D341Med (cell line): ENCODE results near the gene LRRC9.
A peak's percentile ranks its signal among the peaks of the same experiment; 100 is the strongest.
"Not testable (repeated sequence)": the region's sequence is repeated elsewhere in the genome, so short reads cannot be mapped to it uniquely, and the experiment has no call there.

Source experiments
- DNase-seq: peaks from one replicate; pipeline ENCODE4 v3.0.0; 2012; ENCODE audit warnings: low spot score

The LRRC9 gene

GRCh38 chr14:60064491-60065072 lies 144.6 kb downstream of the LRRC9 start:
- DNase-seq = peak; percentile 22

DNA sequence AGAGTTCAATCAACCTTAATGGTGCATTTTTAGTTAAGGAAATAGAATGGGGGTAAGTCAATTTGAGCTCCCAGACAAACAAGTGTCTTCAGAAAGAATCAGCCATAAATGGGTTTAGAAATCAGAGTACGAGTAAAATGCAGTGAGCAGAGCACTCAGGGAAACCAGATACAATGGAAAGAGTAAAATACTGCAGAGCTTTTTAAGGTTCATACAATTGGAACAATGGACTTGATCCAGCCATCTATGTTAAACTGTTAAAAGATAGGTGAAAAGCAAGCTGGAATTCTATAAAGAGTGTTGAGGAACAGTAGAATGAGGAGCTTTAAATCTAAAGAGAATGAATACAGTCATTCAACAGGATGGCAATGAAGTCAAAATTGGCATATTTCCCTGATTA lies 147.9 kb downstream of the LRRC9 start:
- DNase-seq = no peak

DNA sequence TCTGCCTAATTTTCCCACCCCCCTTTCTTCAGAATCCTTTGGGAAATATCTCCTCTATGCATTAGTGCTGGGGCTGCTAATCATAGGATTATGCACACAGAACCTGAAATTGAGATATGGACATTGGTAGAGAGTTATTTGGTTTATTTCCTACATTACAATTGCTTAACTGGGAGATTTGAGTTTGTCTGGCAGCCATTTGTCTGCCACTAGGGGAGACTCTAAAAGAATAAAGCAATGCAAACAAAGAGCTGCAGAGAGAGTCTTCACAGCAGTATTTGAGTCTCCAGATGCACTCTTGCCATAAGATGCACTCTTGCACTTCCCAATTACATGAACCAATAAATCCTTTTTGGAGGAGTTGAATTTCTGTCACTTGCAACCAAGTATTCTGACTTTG lies 159.8 kb downstream of the LRRC9 start:
- no peak for DNase-seq

GRCh38 chr14:60085085-60085484 lies 165.1 kb downstream of the LRRC9 start:
- DNase-seq = no peak

GRCh38 chr14:60085693-60086092 lies 165.7 kb downstream of the LRRC9 start:
- DNase-seq = no peak

DNA sequence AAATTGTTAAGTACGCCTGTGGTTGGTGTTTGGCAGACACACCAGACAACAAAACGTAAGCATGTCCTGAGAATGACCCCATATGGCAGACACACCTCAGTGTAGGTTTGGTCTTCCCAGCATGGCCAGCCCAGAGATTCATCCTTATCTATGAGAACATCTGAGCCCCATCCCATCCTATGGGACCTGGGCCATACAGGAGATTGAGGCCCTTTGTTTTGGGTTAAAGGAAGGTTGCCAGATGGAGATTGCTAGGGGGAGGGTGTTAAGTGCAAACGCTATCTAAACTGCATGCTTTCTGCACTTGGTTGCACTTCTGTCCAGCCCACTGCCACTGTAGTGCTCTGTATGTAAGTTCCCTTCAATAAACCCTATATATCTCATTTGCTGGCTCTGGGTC lies 167.7 kb downstream of the LRRC9 start:
- no peak for DNase-seq

- no peak for DNase-seq
These were observed 169.3 kb downstream of the LRRC9 start for GRCh38 chr14:60089221-60089620.

- peak; percentile 55 for DNase-seq
These were observed 171.0 kb downstream of the LRRC9 start for GRCh38 chr14:60090864-60091519.

DNA sequence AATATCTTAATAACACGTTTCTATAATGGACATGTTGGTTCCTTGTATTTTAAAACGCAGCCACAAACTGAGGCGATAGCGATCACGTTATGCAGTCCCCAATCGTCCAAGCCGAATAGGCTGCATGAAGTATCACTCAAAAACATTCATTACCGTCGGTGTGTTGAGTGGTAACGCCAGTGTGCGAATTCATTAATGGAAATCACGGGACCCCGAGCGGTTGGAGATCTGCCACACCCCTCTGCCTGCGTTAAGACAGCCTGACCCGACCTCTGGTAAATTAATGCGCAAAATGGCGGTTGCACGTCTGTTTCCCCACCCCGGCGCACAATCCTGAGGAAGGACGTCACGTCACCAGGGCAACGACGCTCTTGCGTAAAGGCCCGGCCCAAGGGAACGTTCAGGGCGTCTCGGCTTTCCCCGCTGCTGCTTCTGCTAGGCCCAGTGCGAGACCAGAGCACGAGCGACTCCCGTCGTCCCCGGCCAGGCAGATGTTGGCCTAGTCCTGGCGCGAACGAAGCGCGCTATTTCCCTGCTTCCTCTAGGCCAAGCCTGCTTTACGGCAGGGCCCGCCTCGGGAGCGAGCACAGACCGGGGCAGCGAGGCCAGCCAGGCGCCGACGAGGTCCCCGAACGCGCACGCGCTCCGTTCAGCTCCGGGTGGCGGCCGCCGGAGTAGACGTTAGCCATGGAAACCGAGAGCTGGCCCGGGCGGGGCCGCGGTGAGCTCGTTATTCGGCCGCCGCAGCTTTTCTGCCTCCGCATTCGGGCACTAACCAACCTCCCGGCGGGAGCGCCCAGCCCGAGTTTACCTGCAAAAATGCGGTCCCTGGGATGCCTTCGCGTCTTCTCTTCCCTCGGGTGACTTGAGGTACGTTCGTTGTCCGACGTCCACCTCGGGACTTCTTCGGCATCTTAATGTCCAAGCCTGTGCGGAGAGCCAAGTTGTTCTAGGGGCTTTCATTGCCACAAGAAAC lies 171.9 kb downstream of the LRRC9 start, which contains the start of gene PCNX4:
Gene PCNX4 (plus strand): TSS at position 374 of the 976 bp plus-strand sequence. CDS start 15,716 bp downstream, outside the sequence.
- DNase-seq = peak; percentile 93

- peak; percentile 43 for DNase-seq
These were observed 172.6 kb downstream of the LRRC9 start for GRCh38 chr14:60092526-60092920.

DNA sequence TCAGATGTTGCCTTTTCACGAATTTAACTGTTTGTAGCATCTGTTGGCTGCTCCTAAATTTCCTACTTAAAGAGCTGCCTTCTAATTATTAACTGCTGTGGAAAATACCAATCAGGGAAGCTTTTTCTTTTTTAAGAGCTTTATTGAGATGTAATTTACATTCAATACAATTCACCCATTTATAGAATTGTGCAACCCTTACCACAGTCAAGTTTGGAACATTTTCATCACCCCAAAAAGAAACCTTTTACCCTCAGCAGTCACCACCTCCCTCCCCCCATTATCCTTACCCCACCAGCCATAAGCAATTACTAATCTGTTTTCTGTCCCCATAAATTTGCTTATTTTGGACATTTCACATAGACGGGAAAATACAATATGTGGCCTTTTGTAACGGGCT lies 173.1 kb downstream of the LRRC9 start:
- DNase-seq = no peak

- DNase-seq = no peak
These were observed 173.7 kb downstream of the LRRC9 start for GRCh38 chr14:60093606-60094005.

- no peak for DNase-seq
These were observed 174.5 kb downstream of the LRRC9 start for GRCh38 chr14:60094306-60094897.

- no peak for DNase-seq
These were observed 175.3 kb downstream of the LRRC9 start for GRCh38 chr14:60095231-60095630.

- DNase-seq = no peak
These were observed 176.0 kb downstream of the LRRC9 start for GRCh38 chr14:60095781-60096450.

DNA sequence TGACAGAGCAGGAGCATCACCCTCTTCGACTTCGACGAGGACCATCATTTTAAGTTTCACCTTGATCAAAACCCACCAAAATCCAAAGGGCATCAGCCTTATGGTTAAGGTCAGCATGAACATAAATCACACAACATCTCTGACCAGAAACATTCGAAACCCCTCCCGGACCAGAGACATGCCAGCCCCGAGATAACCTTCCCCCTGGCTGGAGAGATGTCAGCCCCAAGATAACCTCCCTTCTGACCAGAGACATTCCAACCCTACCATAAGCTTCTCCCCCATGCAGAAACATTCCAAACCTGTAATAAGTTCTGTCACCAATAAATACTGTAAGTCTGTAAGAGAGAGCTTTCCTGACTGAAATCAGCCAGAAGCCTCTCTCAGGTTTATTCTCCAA lies 178.0 kb downstream of the LRRC9 start:
- DNase-seq = no peak

GRCh38 chr14:60099855-60100254 lies 179.9 kb downstream of the LRRC9 start:
- DNase-seq = not testable (repeated sequence)

GRCh38 chr14:60101786-60102185 lies 181.8 kb downstream of the LRRC9 start:
- DNase-seq = no peak

GRCh38 chr14:60102389-60102788 lies 182.4 kb downstream of the LRRC9 start:
- DNase-seq = no peak

- DNase-seq = no peak
These were observed 186.4 kb downstream of the LRRC9 start for GRCh38 chr14:60106339-60106738.

DNA sequence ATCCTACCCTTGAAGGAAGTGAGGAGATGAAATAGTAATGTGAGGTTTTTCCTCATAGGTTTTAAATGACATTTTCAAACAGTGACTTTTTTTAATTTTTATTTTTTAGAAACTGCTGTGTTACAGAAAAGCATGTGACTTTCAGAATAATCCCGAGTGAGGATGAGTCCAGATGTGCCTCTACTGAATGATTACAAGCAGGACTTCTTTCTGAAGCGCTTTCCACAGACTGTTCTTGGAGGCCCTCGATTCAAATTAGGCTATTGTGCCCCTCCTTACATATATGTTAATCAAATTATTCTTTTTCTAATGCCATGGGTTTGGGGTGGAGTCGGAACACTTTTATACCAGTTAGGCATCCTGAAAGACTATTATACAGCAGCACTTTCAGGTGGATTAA lies 187.5 kb downstream of the LRRC9 start:
- DNase-seq = no peak

DNA sequence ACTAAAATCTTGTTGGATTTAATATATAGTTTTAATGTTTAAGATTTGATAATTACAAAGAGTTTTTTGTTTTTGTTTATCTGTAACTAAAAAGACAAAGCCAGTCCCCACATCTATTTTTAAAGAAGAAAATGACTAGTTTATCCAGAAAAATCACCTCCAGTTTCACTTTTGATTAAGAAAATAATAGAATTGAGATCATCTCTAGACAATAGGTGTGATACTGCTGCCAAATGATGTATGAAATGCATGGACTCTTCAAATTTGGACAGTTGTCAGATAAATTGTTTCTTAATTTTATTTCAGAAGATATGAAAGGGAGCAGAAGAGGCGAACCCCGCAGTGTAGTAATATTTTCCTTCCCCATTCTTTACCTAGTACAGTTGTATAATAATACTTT lies 191.8 kb downstream of the LRRC9 start:
- no peak for DNase-seq
